Heart right ventricle (tissue), 16 donors: ENCODE data around the gene SKAP1. TPM values are rescaled to one million over a fixed set of nuclear protein-coding genes. Genes with fewer than 3 reads are reported as not detected.

Experiments used
- ATAC-seq, 8 donors: fragments of 200-7000 bp; cut with Tn5 transposase; one replicate each; pipeline ENCODE4 v1.9.1; 2020; ENCODE audit warnings: mild to moderate bottlenecking in 8 of 8, moderate library complexity in 8 of 8, moderate number of reproducible peaks in 1 of 8
- DNase-seq, 2 donors: peaks; one replicate each; pipeline ENCODE4 v3.0.0-alpha.2; 2020
- H3K27ac ChIP-seq, 10 donors: fragments of 200-600 bp; sonication (generic) in 2 of 10; one replicate each; pipeline versions ENCODE4 v1.5.0 to v1.8.0; 2020 to 2022; ENCODE audit warnings: mild to moderate bottlenecking in 3 of 10
- H3K27me3 ChIP-seq, 7 donors: fragments of 200-600 bp; one replicate each; pipeline ENCODE4 v1.8.0; 2021 to 2022; ENCODE audit warnings: mild to moderate bottlenecking in 2 of 7
- H3K36me3 ChIP-seq, 9 donors: fragments of 200-600 bp; sonication (generic) in 1 of 9; one replicate each; pipeline versions ENCODE4 v1.5.0 to v1.8.0; 2020 to 2022; ENCODE audit warnings: mild to moderate bottlenecking in 2 of 9
- H3K4me1 ChIP-seq, 9 donors: fragments of 200-600 bp; sonication (generic) in 1 of 9; one replicate each; pipeline versions ENCODE4 v1.5.0 to v1.8.0; 2020 to 2022; ENCODE audit warnings: mild to moderate bottlenecking in 4 of 9
- H3K4me3 ChIP-seq, 10 donors: fragments of 200-600 bp; sonication (generic) in 2 of 10; one replicate each; pipeline versions ENCODE4 v1.5.0 to v1.8.0; 2020 to 2022; ENCODE audit warnings: mild to moderate bottlenecking in 7 of 10, moderate library complexity in 2 of 10
- H3K9me3 ChIP-seq, 11 donors: fragments of 200-600 bp in 10 of 11; sonication (generic) in 2 of 11; one replicate each; pipeline versions ENCODE4 v1.5.0 to v1.8.0; 2013 to 2022; ENCODE audit warnings: mild to moderate bottlenecking in 2 of 11, control low read depth in 1 of 11, moderate library complexity in 1 of 11
- CTCF ChIP-seq, 9 donors: fragments of 200-600 bp; sonication (generic) in 2 of 9; IDR thresholded peaks; one replicate each; pipeline versions ENCODE4 v1.5.0 to v1.8.0; 2021 to 2022; ENCODE audit warnings: antibody characterized with exemption in 9 of 9, mild to moderate bottlenecking in 5 of 9, moderate library complexity in 1 of 9
- WGBS, 2 donors: extraction: QIAGEN DNeasy Blood & Tissue Kit; methylation state at CpG; one replicate each; pipeline ENCODE4 v1.1.7; 2013; ENCODE audit warnings: inconsistent platforms in 1 of 2; 5-methylcytosine and 5-hydroxymethylcytosine counted together
- intact Hi-C, 10 donors: fragments of 100-400 bp; cut with DNase I; formaldehyde crosslinking; loops; one replicate each; pipeline versions ENCODE4 v1.11.1 to v1.14.2; 2022
- polyA plus RNA-seq, 2 donors: library from polyadenylated mRNA; stranded (reverse); fragments of 200-250 nt; gene quantifications; one replicate each; pipeline ENCODE4 v1.2.3, GENCODE V29; 2013
- total RNA-seq, 10 donors: library from RNA; stranded (reverse); fragmentation: NEBNext Ultra II Directional in 3 of 10; extraction: Animal tissue kit (Norgen Biotek cat#: 25700) in 3 of 10; gene quantifications; one replicate each; pipeline versions ENCODE4 v1.2.1 to v1.2.4, GENCODE V29; 2021 to 2023
- donor health status: Arrhythmogenic right ventricular cardiomyopathy.
- donor health status: ischemic (EF 13 %, LVEDD 7.1; RV severe dilation, severe dysfunction).
- donor health status: healthy with polysubstance abuse.
- donor health status: DM: no; HTN: yes; CAD: no.
- donor health status: DM: no; HTN: no; CAD: no.
- donor health status: ischemic (EF 25% LVEDD 6.9; RV normal size, moderate dysfunction).
- donor health status: ischemic (EF 25% LVEDD 5.7; RV mildly dilated, moderate dysfunction).
- donor health status: healthy.
- donor health status: DM: yes; HTN: yes; CAD: no.
- donor health status: Ischemic cardiomyopathy.
- donor health status: ischemic (EF 35%, LVEDD 5.7; RV mildly dilated, moderate dysfunction).
- donor health status: nonischemic (EF 11% LVEDD 7.7; RV severe dilation, severe dysfunction).
- donor health status: DM: yes; HTN: yes; CAD: no.
- donor health status: PGD.
- donor health status: ischemic (EF 29% LVEDD 5.4; RV normal size, mild dysfunction).
- donor health status: nonischemic (EF 23%, LVEDD 6.1; RV moderate dilation, normal function).

Gene SKAP1
- total and polyA plus RNA-seq, 12 donors, result 0.33 to 1.7 (median 0.75) TPM; not detected in 5

GRCh38 chr17:48176471-48176855, 253.6 kb downstream of the SKAP1 start:
- peaks cover 0 to 7% (median 0%) of the 10 kb centered on the region in 9 donors for H3K4me1 ChIP-seq
- intact Hi-C loops, result no loop called here
- 84 to 94% methylated on average over 3 of the region's 3 CpGs for WGBS, 2 donors

GRCh38 chr17:48175692-48176470, 254.1 kb downstream of the SKAP1 start:
- no peaks in the 10 kb centered on the region for H3K9me3 ChIP-seq
- H3K4me3 ChIP-seq, result no peak overlapping the region
- intact Hi-C loops, result no loop called here
- H3K4me1 ChIP-seq, result peaks cover 0 to 7% (median 0%) of the 10 kb centered on the region in 9 donors
- WGBS, 2 donors, result 74 to 76% methylated on average over 5 of the region's 5 CpGs
- H3K36me3 ChIP-seq, result no peaks in the 10 kb centered on the region
- DNase-seq, result no peak
- H3K27me3 ChIP-seq, result peaks cover 0 to 44% (median 22%) of the 10 kb centered on the region in 7 donors
- peak overlapping the region in 5 of 10 donors; percentile 15 to 53 (median 37) for H3K27ac ChIP-seq
- ATAC-seq, result peak in 2 of 8 donors; percentile 42 to 52
- no peak for TF ChIP-seq CTCF (IDR thresholded peaks at IDR 0.05)

More at GRCh38 chr17:48176471-48176855, 253.6 kb downstream of the SKAP1 start:
- H3K27me3 ChIP-seq, result peaks cover 0 to 44% (median 22%) of the 10 kb centered on the region in 7 donors
- H3K27ac ChIP-seq, result peak overlapping the region in 2 of 10 donors; percentile 9 to 41
- ATAC-seq, result no peak
- no peak overlapping the region for H3K4me3 ChIP-seq
- H3K36me3 ChIP-seq, result no peaks in the 10 kb centered on the region
- H3K9me3 ChIP-seq, result no peaks in the 10 kb centered on the region
- no peak for TF ChIP-seq CTCF (IDR thresholded peaks at IDR 0.05)
- DNase-seq, result no peak

DNA sequence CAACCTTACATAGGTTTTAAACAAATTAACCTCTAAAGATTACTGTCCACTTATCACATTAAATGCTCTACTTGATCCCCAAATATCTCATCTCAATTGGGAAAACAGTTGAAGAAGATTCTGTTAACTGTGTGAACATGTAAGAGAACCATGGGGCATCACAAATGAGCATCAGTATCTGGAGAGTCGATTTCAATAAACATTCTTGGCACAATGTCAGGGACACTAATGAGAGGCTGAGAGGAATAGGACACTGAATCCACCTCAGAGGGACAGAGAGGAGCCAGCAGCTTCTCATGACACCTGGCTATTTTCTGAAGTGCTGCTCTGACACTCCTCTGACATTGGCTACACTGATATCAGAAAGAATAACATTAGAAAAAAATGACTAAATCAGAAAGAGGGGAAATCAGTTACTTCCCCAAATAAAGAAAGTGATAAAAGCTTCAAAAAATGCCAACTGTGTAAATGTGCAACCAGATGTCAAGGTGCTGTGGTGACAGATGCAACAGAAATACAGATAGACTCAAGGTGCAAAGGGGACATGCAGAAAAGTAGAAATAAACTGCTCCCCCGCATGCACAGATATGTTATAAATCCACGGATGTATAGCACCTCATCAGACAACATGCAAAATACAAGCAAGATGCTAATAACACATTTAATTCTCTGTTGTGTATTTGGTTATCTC, 255.0 kb downstream of the SKAP1 start:
- H3K9me3 ChIP-seq, result no peaks in the 10 kb centered on the region
- no peak overlapping the region for H3K27ac ChIP-seq
- peaks cover 0 to 44% (median 25%) of the 10 kb centered on the region in 7 donors for H3K27me3 ChIP-seq
- intact Hi-C loops, result no loop called here
- ATAC-seq (no peak), DNase-seq (no peak)
- H3K36me3 ChIP-seq, result no peaks in the 10 kb centered on the region
- WGBS, 2 donors, result 73 to 76% methylated on average over 3 of the region's 3 CpGs
- H3K4me3 ChIP-seq, result no peak overlapping the region
- peaks cover 0 to 7% (median 0%) of the 10 kb centered on the region in 9 donors for H3K4me1 ChIP-seq
- no peak for TF ChIP-seq CTCF (IDR thresholded peaks at IDR 0.05)

DNA sequence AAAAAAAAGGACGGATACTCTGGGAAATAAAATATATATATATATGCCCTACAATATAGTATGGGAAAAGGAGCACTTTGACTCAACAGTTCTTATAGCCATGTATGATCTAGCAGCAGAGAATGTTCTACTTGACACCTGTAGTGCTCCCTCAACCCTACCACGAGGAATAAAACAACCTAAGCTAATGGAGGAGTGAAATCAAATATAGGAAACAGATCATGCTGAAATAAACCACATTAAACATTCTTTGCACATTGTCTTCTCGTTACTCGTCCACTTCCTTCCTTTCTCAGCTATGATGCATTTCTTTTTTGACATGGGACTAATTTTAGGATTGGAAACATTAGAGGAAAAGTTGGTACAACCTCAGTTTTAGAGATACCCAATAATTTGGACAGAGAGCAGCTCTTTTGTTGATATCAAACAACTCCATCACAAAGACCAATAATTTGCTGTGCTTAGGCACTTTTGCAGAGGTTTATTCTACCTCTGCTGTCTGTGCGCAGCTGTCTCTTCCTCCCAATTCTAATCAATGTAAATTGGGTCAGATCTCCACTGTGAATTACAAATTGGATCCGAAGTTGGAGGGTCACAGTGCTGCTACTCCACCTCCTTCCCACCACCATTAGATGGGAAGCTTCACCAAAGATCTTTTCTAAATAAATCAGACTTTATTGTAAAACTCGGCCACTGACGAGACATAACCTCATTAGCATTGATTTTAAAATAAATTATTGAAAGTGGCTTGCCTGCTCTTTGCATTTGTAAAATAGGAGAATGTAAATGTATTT, 256.6 kb downstream of the SKAP1 start:
- no peak for DNase-seq
- intact Hi-C loops, result no loop called here
- Histone ChIP-seq H3K9me3 (no peaks in the 10 kb centered on the region), H3K27ac (no peak overlapping the region), H3K36me3 (no peaks in the 10 kb centered on the region), H3K27me3 (peaks cover 0 to 44% (median 32%) of the 10 kb centered on the region in 7 donors), H3K4me3 (no peak overlapping the region), H3K4me1 (peaks cover 0 to 7% (median 0%) of the 10 kb centered on the region in 9 donors)
- 81% methylated on average over 8 of the region's 8 CpGs for WGBS, 2 donors
- ATAC-seq, result no peak
- no peak for TF ChIP-seq CTCF (IDR thresholded peaks at IDR 0.05)
